Testis (tissue), 3 donors: Measurements from ENCODE around the gene MAP7. TPM values are rescaled to one million over a fixed set of nuclear protein-coding genes. Genes with fewer than 3 reads are reported as not detected.
"Not testable (repeated sequence)": the region's sequence is repeated elsewhere in the genome, so short reads cannot be mapped to it uniquely, and the experiment has no call there.

Experiments used
- DNase-seq: peaks from one replicate; pipeline ENCODE4 v3.0.0-alpha.2; 2019
- H3K27ac ChIP-seq, 2 donors: fragments of 200-600 bp; sonication (generic); one replicate each; pipeline ENCODE4 v1.5.1; 2019
- H3K27me3 ChIP-seq: fragments of 200-600 bp; sonication (generic); one replicate; pipeline ENCODE4 v1.5.1; 2019
- H3K36me3 ChIP-seq: fragments of 200-600 bp; sonication (generic); one replicate; pipeline ENCODE4 v1.5.1; 2017; ENCODE audit warnings: low read depth; ENCODE audit errors: missing control alignments
- H3K4me1 ChIP-seq: fragments of 200-600 bp; sonication (generic); one replicate; pipeline ENCODE4 v1.5.1; 2019
- H3K4me3 ChIP-seq, 2 donors: fragments of 200-600 bp; sonication (generic); one replicate each; pipeline ENCODE4 v1.5.1; 2017 to 2019
- H3K9me3 ChIP-seq: fragments of 200-600 bp; sonication (generic); one replicate; pipeline ENCODE4 v1.5.1; 2017
- POLR2A ChIP-seq: fragments of 450-650 bp; IDR thresholded peaks from one replicate; pipeline ENCODE4 v1.6.1; 2017; ENCODE audit warnings: antibody characterized with exemption, mild to moderate bottlenecking, moderate library complexity
- WGBS, 2 donors: methylation state at CpG; one replicate each; pipeline ENCODE4 v1.1.5; 2018; 5-methylcytosine and 5-hydroxymethylcytosine counted together
- intact Hi-C: fragments of 100-400 bp; cut with DNase I; formaldehyde crosslinking; loops from one replicate; pipeline ENCODE4 v1.15.1; 2023; ENCODE audit warnings: low total_unique reads
- polyA plus RNA-seq: library from polyadenylated mRNA; stranded (reverse); fragments of 350-450 nt; fragmentation: Illumina TruSeq; extraction: RNeasy Lipid Tissue Mini Kit (QIAGEN cat#74804); gene quantifications from one replicate; pipeline ENCODE4 v1.2.3, GENCODE V29; 2014; ENCODE audit warnings: low read depth, low replicate concordance; ENCODE audit not compliant: insufficient read depth
- total RNA-seq, 2 donors: library from RNA; depleted of rRNA; stranded (reverse); fragments of >200 nt; gene quantifications; one replicate each; pipeline ENCODE4 v1.2.3, GENCODE V29; 2016
- TF ChIP-seq, protein P1 (sequence below), 3 experiments: fragments of 450-650 bp in 2 of 3; fragments of 200-600 bp in 1 of 3; sonication (generic) in 1 of 3; IDR thresholded peaks; one replicate each; pipeline ENCODE4 v1.5.1; 2016 to 2019; ENCODE audit warnings: antibody characterized with exemption in 3 of 3, mild to moderate bottlenecking in 2 of 3, moderate library complexity in 1 of 3

Gene MAP7
- total and polyA plus RNA-seq, 3 donors from 2014 or later, result 38.5 to 61.4 (median 48.7) TPM

DNA sequence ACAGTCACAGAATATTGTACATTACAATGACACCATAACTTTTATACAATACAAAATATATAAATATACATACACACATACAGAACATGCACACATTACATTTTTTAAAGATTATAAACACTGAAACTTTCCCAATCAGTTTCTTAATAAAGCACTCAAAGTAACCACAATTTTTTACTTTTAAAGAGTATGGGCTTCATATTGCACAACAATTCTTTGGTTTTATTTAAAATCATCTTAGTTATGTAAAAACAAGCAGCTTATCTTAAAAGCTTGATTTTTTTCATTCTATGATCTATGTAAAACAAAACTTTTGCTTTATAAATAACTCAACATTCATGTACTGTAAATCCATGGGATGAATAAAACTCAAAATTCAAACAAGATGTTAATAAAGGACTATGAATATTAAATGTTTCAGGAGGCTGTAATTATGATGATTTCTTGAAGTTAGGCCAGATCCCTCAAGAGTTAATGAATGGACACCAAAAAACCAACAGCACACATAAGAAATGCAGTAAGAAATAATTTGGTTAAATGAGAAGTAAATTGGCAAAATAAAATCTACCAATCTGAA is 167.5 kb downstream of the MAP7 start:
- Histone ChIP-seq H3K36me3 (no peaks in the 10 kb centered on the region), H3K27me3 (no peaks in the 10 kb centered on the region), H3K4me3 (no peak overlapping the region), H3K27ac (peak overlapping the region in 1 of 2 donors; percentile 73), H3K4me1 (peaks cover 20% of the 10 kb centered on the region), H3K9me3 (no peaks in the 10 kb centered on the region)
- intact Hi-C loops, result no loop called here
- no peak for DNase-seq
- no peak for TF ChIP-seq POLR2A
- TF ChIP-seq, protein P1, sequence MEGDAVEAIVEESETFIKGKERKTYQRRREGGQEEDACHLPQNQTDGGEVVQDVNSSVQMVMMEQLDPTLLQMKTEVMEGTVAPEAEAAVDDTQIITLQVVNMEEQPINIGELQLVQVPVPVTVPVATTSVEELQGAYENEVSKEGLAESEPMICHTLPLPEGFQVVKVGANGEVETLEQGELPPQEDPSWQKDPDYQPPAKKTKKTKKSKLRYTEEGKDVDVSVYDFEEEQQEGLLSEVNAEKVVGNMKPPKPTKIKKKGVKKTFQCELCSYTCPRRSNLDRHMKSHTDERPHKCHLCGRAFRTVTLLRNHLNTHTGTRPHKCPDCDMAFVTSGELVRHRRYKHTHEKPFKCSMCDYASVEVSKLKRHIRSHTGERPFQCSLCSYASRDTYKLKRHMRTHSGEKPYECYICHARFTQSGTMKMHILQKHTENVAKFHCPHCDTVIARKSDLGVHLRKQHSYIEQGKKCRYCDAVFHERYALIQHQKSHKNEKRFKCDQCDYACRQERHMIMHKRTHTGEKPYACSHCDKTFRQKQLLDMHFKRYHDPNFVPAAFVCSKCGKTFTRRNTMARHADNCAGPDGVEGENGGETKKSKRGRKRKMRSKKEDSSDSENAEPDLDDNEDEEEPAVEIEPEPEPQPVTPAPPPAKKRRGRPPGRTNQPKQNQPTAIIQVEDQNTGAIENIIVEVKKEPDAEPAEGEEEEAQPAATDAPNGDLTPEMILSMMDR (IDR thresholded peaks at IDR 0.05), result no peak

DNA sequence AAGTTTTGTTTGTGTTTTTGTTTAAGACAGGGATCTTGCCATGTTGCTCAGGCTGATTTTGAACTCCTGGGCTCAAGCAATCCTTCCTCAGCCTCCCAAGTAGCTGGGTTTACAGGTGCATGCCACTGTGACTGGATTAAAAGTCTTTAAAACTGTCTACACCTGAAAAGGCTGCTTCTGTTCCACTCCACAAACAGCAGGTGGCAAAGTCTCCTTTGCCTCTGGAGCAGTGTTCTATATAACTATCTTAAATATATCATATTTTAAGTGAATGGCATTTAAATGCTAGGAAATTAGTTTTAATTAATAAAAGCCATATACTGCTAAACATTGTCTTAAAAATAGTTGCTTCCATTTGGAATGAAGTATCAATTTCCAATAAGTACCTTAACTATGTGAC is 171.3 kb downstream of the MAP7 start:
- Histone ChIP-seq H3K9me3 (no peaks in the 10 kb centered on the region), H3K27ac (no peak overlapping the region), H3K4me1 (peaks cover 20% of the 10 kb centered on the region), H3K36me3 (no peaks in the 10 kb centered on the region), H3K4me3 (no peak overlapping the region), H3K27me3 (no peaks in the 10 kb centered on the region)
- intact Hi-C loops, result no loop called here
- TF ChIP-seq, protein P1 (IDR thresholded peaks at IDR 0.05), result no peak
- no peak for TF ChIP-seq POLR2A
- DNase-seq, result no peak

DNA sequence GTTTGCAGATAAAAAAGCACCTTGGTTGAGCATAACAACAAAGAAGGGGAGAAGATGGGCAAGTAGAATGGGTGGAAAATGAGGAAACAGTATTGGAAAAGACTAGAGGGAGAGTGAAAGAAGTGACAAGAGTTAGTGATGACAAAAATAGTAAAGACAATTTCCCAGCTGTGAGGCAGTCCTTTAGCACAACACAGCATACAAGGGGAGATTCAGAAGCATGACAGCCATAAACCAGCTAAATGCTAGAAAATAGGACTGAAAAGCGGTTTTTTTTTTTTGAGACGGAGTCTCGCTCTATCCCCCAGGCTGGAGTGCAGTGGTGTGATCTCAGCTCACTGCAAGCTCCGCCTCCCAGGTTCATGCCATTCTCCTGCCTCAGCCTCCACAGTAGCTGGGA is 174.4 kb downstream of the MAP7 start:
- H3K4me3 ChIP-seq, DNase-seq, H3K27me3 ChIP-seq, H3K9me3 ChIP-seq, H3K36me3 ChIP-seq, intact Hi-C loops, H3K27ac ChIP-seq: not testable (repeated sequence)
- WGBS, 2 donors, result 84 to 96% methylated on average over 4 of the region's 4 CpGs
- H3K4me1 ChIP-seq, result peaks cover 15% of the 10 kb centered on the region

DNA sequence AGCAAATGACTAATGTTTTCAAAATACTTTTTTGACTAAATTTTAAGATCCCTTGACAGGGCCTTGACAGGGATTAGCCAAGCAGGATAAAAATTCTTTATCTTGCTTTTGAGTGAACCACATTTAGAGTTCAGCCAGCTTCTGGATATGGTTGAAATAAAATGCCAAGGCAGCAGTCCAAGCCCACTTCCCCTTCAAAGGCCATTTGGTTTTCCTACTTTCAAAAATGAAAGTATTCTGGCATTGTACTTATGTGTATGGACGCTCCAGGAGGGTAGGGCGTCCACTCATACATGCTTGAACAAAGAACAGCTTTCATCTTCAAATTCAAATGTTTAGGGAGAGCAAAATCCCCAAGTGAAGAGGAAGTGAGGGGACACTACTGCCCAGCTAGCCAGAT is 178.3 kb downstream of the MAP7 start:
- Histone ChIP-seq H3K4me1 (no peaks in the 10 kb centered on the region), H3K27ac (no peak overlapping the region), H3K4me3 (no peak overlapping the region), H3K9me3 (no peaks in the 10 kb centered on the region), H3K27me3 (no peaks in the 10 kb centered on the region), H3K36me3 (no peaks in the 10 kb centered on the region)
- no peak for DNase-seq
- intact Hi-C loops, result no loop called here
- TF ChIP-seq, protein P1 (IDR thresholded peaks at IDR 0.05), result no peak
- no peak for TF ChIP-seq POLR2A
- WGBS, 2 donors, result 74 to 88% methylated on average over 2 of the region's 2 CpGs

DNA sequence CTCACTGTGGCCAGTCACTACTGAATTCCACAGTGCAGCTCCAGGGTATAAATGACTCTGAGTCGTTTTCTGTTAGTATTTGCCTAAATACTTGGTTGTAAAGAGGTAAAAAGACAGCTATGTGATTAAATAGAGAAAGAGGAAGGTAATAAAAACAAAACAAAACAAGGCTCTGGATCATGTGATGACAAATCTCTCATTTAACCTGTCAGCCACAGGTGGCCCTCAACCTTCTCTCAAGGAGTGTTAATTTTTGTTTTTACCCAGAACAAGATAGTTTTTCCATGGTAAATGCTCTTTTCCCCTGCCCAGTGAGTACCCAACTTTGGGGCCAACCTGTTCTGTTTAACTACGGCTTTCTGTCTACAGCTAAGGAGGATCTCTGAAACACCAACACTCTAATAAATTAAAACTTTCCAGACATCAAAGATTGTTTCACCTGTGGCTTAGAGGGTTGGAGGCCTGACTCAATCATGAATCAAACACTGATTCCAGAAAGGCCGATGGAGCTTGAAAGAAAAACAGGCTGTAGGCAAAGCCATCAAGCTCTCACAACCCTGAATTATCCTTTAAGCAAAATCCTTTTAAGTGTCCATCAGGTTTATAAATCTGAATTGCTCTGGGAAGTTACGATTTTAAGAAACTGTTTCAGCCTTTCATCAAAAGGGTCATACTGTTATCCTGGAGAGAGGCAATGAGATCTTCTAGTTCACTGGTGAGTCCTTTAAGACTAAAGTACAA is 179.1 kb downstream of the MAP7 start:
- no peaks in the 10 kb centered on the region for H3K36me3 ChIP-seq
- H3K27ac ChIP-seq, result no peak overlapping the region
- WGBS, 2 donors, result 77 to 83% methylated on average over 4 of the region's 4 CpGs

More for the DNA sequence above, 179.1 kb downstream of the MAP7 start:
- Histone ChIP-seq H3K4me3 (no peak overlapping the region), H3K9me3 (no peaks in the 10 kb centered on the region), H3K4me1 (no peaks in the 10 kb centered on the region), H3K27me3 (no peaks in the 10 kb centered on the region)
- no peak for DNase-seq
- TF ChIP-seq POLR2A, result no peak
- TF ChIP-seq, protein P1 (IDR thresholded peaks at IDR 0.05), result no peak
- intact Hi-C loops, result no loop called here
